Right kidney (tissue), 1 donor: ENCODE measurements around the gene RAB29.

Experiments
- DNase-seq: peaks from one replicate; pipeline ENCODE4 v3.0.0-alpha.2; 2016

The RAB29 gene

DNA sequence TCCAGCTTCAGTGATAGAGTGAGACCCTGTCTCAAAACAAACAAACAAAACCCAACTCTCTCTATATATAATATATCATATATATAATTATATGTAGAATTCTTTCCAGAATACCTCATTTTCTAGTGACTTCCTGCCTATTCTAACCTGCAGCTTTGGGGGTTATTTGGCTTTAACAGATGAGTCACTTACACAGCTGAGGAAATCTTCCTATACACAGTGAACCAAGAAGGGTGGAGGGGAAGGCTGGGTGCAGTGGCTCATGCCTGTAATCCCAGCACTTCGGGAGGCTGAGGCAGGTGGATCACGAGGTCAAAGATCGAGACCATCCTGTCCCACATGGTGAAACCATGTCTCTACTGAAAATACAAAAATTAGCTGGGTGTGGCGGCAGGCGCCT lies 9.2 kb downstream of the RAB29 start:
- DNase-seq: no peak

GRCh38 chr1:205764578-205764977 lies 10.7 kb downstream of the RAB29 start:
- no peak for DNase-seq

- no peak for DNase-seq
Observed at GRCh38 chr1:205763980-205764379, 11.3 kb downstream of the RAB29 start.

- no peak for DNase-seq
Observed at GRCh38 chr1:205760606-205761005, 14.7 kb downstream of the RAB29 start.

DNA sequence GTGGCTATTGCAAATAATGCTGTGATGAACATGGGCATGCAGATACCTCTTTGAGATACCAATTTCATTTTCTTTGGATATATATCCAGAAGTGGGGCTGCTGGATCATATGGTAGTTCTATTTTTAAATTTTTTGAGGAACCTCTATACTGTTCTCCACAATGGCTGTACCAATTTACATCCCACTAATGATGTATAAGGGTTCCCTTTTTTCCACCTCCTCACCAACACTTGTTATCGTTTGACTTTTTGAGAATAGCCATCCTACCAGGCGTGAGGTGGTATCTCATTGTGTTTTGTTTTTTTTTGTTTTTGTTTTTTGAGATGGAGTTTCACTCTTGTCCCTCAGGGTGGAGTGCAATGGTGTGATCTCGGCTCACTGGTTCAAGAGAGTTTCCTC lies 18.7 kb downstream of the RAB29 start:
- no peak for DNase-seq

- no peak for DNase-seq
Observed at GRCh38 chr1:205754857-205755256, 20.4 kb downstream of the RAB29 start.

DNA sequence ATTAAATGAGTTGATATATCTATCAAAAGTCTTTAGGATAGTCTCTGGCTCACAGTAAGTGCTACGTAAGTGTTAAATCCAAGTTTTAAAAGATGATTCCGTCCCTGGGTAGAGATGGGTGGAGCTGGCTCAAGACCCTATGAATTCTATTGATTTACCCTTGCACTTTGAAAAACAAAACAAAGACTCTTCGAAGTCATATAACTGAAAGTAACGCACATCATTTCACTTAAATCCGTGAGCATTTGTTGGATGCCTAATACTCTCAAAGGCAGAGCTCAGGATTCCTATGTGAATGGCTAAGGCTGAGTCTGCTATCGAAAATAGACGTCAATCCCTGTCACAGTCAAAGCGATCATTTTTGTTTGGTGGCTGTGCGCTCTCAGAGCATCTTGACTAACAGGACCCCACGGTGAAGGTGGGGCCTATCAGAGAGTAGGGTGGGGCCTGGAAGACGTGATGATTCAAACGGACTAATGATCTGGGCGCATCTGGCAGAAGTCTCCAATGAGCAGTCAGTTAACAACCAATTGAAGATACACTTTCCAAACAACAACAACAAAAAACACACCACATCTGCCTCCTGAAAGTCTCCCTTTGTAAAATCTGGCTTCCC lies 24.1 kb downstream of the RAB29 start:
- DNase-seq: no peak

GRCh38 chr1:205750138-205751035 lies 24.9 kb downstream of the RAB29 start, which contains the start of gene NUCKS1:
TSS of gene NUCKS1 (minus strand) at chr1:205750182. CDS start at chr1:205749973, 209 bp downstream.
- DNase-seq: peak; percentile 92

- peak; percentile 98 for DNase-seq
Observed at GRCh38 chr1:205749234-205750137, 25.8 kb downstream of the RAB29 start.

- DNase-seq: no peak
Observed at GRCh38 chr1:205748403-205749233, 26.7 kb downstream of the RAB29 start.

DNA sequence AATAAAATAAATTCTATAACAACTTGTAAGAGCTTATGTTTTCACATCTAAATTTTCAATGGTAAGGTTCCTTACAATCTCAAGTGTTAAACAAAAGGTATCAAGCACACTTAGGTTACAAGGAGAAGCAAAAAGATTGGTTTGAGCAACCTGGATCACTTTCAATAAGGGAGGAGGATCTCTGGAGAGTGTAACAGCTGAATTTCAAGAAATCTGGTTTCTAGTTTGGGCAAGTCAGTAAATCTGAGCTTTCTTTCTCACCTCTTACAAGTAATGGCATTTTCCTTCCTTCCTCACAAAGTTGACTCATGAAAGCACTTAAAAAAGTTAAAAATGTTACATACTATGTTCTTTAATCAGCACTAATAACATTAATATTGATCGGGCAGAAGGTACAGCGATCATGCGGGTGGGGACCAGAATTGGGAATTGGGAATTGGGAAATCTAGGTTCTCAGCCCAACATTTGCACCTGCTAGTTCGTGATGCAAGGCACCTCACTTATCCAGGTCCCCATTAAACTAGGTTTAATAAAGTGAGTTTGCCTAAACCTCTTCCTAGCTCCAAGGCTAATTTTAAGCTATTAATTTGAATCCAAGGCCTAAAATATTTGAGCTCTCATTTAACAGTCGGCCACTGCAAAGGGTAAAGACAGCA lies 28.4 kb downstream of the RAB29 start:
- DNase-seq: no peak

DNA sequence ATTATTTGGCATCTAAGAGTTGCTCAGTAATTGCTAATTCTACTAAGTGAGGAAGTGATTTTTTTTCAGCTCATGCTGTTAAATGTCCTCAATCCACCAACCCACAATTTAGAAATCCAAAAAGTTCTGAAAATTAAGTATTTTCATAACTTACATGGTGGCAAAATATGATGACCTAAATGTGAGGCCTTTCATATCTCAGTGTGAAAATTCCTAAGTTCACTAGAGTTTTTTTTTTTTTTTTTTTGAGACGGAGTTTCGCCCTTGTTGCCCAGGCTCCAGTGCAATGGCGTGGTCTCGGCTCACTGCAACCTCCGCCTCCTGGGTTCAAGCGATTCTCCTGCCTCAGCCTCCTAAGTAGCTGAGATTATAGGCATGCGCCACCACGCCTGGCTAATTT lies 30.9 kb downstream of the RAB29 start:
- no peak for DNase-seq

- no peak for DNase-seq
Observed at GRCh38 chr1:205743977-205744376, 31.3 kb downstream of the RAB29 start.

GRCh38 chr1:205741681-205742080 lies 33.6 kb downstream of the RAB29 start:
- no peak for DNase-seq

GRCh38 chr1:205739348-205740160 lies 35.7 kb downstream of the RAB29 start:
- no peak for DNase-seq

DNA sequence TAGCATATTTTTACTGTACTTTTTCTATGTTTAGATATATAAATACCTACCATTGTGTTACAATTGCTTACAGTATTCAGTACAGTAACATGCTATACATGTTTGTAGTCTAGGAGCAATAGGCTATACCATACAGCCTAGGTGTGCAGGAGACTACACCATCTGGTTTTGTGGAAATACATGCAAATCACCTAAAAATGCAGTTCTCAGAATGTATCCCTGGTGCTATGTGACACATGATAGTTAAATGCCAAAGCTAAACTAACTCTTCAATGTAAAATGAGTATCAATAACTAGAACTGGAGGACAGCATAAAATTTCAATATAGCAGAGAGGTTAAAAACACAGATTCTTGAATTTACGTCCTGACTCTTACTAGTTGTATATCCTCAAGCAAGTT lies 40.1 kb downstream of the RAB29 start:
- no peak for DNase-seq

DNA sequence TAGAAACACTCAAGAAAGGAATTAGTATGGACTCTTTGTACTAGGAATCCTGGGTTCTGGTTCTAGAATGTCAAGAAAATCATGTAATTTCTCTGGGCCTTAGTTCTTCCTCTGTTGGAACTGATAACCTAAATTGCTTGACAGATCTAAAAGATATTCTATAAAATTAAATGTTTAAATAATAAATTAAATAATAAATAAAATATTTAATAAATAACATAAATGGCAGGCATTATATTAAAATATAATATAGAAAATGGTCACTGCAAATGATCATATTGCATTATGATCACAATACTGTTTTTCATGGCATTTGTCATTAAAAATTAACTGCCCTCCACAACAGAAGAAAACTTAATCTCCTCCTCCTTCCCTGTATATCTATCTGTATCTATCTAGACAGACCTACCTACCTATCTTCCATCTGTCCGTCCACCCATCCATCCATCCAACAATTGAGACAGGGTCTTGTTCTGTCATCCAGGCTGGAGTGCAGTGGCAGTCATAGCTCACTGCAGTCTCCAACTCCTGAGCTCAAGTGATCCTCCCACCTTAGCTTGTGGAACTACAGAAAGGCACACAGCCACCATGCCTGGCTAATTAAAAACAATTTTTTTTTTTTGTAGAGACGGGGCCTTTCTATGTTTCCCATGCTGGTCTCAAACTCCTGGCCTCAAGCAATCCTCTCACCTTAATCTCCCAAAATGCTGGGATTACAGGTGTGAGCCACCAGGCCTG lies 41.7 kb downstream of the RAB29 start:
- DNase-seq: no peak

DNA sequence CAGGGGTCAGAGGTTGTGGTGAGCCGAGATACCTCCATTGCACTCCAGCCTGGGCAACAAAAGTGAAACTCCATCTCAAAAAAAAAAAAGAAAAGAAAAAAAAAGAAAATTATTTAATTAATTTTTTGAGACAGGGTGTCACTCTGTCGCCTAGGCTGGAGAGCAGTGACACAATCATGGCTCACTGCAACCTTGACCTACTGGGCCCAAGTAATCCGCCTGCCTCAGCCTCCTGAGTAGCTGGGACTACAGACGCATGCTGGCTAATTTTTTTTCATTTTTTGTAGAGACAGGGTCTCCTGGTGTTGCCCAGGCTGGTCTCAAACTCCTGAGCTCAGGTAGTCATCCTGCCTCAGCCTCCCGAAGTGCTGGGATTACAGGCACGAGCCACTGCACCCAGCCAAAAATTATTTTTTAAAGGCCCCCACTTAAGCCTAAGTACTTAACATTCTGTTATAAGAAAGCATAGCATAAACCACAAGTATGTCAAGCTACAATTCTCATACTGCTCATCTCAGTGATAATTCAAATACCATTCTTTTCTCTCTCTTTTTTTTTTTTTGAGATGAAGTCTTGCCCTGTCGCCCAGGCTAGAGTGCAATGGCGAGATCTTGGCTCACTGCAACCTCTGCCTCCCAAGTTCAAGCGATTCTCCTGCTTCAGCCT lies 45.2 kb downstream of the RAB29 start:
- no peak for DNase-seq

- no peak for DNase-seq
Observed at GRCh38 chr1:205726619-205727125, 48.6 kb downstream of the RAB29 start.
